Esophagus squamous epithelium (tissue), 5 donors: ENCODE data around the gene CHD8. TPM values are rescaled to one million over a fixed set of nuclear protein-coding genes. Genes with fewer than 3 reads are reported as not detected.
A peak's percentile ranks its signal among the peaks of the same experiment; 100 is the strongest.

Experiments used
- DNase-seq: peaks from one replicate; lab custom pipeline; 2025; lab: John Stamatoyannopoulos, UW
- H3K27ac ChIP-seq, 4 donors: fragments of 200-600 bp; sonication (generic); one replicate each; pipeline ENCODE4 v1.5.1; 2016 to 2019; ENCODE audit warnings: mild to moderate bottlenecking in 1 of 4
- H3K27me3 ChIP-seq, 4 donors: fragments of 200-600 bp; sonication (generic); 1 replicate in 3 of 4; 2 replicates in 1 of 4; pipeline versions ENCODE4 v1.5.1 to v1.6.0; 2017 to 2021; ENCODE audit warnings: antibody characterized with exemption in 1 of 4
- H3K36me3 ChIP-seq, 3 donors: fragments of 200-600 bp; sonication (generic); one replicate each; pipeline ENCODE4 v1.5.1; 2016 to 2019
- H3K4me1 ChIP-seq, 3 donors: fragments of 200-600 bp; sonication (generic); one replicate each; pipeline ENCODE4 v1.5.1; 2017 to 2019
- H3K4me3 ChIP-seq, 4 donors: fragments of 200-600 bp; sonication (generic); 1 replicate in 3 of 4; 2 replicates in 1 of 4; pipeline ENCODE4 v1.5.1; 2016 to 2019; ENCODE audit warnings: mild to moderate bottlenecking in 2 of 4, moderate library complexity in 1 of 4
- H3K9me3 ChIP-seq, 3 donors: fragments of 200-600 bp; sonication (generic); one replicate each; pipeline ENCODE4 v1.5.1; 2016 to 2019
- POLR2A ChIP-seq, 4 donors: fragments of 450-650 bp; IDR thresholded peaks; one replicate each; pipeline ENCODE4 v1.6.1; 2017; ENCODE audit warnings: antibody characterized with exemption in 4 of 4, mild to moderate bottlenecking in 4 of 4, moderate library complexity in 3 of 4
- WGBS, 2 donors: methylation state at CpG; one replicate each; pipeline ENCODE4 v1.1.5; 2018; 5-methylcytosine and 5-hydroxymethylcytosine counted together
- intact Hi-C: fragments of 100-400 bp; cut with DNase I; formaldehyde crosslinking; loops from one replicate; pipeline ENCODE4 v1.15.0; 2022
- total RNA-seq, 4 donors: library from RNA; depleted of rRNA; stranded (reverse); fragments of >200 nt; gene quantifications; one replicate each; pipeline ENCODE4 v1.1.0, GENCODE V29; 2016
- TF ChIP-seq, protein P1 (sequence below), 6 experiments: fragments of 450-650 bp in 4 of 6; fragments of 200-600 bp in 2 of 6; sonication (generic) in 2 of 6; IDR thresholded peaks; one replicate each; pipeline ENCODE4 v1.5.1; 2016 to 2019; ENCODE audit warnings: antibody characterized with exemption in 6 of 6, mild to moderate bottlenecking in 4 of 6, moderate library complexity in 4 of 6
- donor health status: DM: yes; HTN: yes; CAD: no.

Gene CHD8
- total RNA-seq, 4 donors from 2014 or later, result 43.8 to 51.9 (median 47.6) TPM

DNA sequence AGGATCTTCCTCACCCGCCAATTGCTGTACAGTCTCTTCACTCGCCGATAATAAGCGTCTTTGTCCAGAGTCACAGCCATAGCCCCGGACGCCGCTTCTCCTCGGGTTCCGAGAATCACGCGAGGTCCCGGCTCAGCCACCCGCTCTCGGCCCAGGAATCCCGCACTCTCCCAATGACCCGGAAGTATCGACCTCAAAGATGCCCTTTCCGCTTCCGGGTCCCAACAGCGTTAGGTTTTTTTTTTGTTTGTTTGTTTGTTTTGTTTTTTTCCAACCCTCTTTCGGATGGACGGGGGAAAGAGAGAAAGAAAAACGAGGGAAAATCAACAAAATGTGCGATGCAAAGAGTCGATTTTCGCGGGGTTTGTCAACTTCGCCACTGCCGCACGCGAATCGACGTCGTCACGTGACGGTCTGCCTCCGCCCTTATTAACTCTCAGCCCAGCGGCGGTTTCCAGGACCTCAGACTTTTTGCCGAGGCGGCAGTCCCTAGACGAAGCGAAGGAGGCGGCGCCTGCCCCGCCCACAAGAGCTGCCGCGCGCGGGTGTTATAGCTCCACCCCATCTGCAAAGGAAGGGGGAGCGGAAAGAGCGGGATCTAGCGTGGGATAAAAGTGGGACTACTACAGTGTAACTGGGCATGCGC, 72.0 kb downstream of the CHD8 start, which contains the start of gene SUPT16H:
SUPT16H (minus strand) TSS at position 172 of the 646 bp plus-strand sequence; CDS start at position 80, 92 bp downstream.
- peaks cover 4 to 39% (median 13%) of the 10 kb centered on the region in 3 donors for H3K36me3 ChIP-seq
- no peaks in the 10 kb centered on the region for H3K9me3 ChIP-seq
- H3K4me3 ChIP-seq, result peak within 1 kb of the TSS; percentile 56 to 93 (median 82)
- peak within 1 kb of the TSS; percentile 80 to 93 (median 90) for H3K27ac ChIP-seq
- TF ChIP-seq POLR2A (IDR thresholded peaks at IDR 0.05), result peak in 2 of 4 donors; percentile 53 to 66
- TF ChIP-seq, protein P1, sequence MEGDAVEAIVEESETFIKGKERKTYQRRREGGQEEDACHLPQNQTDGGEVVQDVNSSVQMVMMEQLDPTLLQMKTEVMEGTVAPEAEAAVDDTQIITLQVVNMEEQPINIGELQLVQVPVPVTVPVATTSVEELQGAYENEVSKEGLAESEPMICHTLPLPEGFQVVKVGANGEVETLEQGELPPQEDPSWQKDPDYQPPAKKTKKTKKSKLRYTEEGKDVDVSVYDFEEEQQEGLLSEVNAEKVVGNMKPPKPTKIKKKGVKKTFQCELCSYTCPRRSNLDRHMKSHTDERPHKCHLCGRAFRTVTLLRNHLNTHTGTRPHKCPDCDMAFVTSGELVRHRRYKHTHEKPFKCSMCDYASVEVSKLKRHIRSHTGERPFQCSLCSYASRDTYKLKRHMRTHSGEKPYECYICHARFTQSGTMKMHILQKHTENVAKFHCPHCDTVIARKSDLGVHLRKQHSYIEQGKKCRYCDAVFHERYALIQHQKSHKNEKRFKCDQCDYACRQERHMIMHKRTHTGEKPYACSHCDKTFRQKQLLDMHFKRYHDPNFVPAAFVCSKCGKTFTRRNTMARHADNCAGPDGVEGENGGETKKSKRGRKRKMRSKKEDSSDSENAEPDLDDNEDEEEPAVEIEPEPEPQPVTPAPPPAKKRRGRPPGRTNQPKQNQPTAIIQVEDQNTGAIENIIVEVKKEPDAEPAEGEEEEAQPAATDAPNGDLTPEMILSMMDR (IDR thresholded peaks at IDR 0.05), result peak in 1 of 6 experiments; percentile 23
- 0% methylated on average over 45 to 46 of the region's 54 CpGs for WGBS, 2 donors
- peaks cover 5 to 36% (median 16%) of the 10 kb centered on the region in 3 donors for H3K4me1 ChIP-seq
- intact Hi-C loops, result loop anchor here (10.0 kb wide), 1 partner anchor 129 kb away; no protein-coding TSS in a partner anchor
- DNase-seq, result peak; percentile 87
- no peaks in the 10 kb centered on the region for H3K27me3 ChIP-seq

DNA sequence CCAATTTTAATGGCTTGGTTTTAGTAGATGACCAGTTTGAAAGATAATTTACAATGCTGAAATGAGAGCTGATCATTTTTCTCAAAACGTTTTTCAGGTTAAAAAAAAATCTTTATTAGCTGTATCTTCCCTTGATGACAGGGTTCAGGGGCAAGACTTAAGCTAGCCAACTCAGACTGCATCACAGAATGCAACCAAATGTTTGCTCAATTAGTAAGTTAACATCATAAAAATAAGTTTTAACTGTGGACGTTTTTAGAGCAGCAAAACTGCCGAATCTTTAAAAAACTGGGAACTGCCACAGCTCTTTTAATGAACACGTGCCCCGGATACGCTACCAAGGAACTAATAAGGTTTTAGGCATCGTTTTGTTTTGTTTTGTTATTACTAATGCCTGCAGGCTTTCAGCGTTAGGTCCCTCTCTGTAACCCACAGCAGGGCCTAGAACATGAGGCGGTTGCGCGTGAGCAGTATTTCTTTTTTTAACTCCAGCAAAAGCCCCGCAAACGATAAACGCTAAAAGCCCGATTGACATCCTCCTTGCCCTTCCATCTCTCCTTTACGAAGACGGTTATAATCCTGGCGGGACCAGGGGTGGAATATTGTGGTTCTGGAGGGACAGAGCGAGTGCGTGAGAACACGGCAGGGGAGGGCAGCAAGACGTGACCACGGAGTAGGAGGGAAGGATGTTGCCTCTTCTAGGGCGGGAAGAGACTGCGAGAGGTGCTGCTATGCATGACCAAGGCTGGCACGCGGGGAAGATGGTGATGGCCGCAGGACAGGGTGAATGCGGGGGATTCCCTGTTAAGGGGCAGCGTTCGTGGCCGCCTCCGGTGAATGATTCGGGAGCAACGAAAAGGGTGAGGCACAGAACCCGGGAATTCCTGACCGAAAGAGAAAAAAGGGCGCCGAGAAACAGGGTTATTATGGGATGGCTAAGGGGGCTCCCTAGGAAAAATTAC, 72.8 kb downstream of the CHD8 start:
- DNase-seq, result peak; percentile 7

DNA sequence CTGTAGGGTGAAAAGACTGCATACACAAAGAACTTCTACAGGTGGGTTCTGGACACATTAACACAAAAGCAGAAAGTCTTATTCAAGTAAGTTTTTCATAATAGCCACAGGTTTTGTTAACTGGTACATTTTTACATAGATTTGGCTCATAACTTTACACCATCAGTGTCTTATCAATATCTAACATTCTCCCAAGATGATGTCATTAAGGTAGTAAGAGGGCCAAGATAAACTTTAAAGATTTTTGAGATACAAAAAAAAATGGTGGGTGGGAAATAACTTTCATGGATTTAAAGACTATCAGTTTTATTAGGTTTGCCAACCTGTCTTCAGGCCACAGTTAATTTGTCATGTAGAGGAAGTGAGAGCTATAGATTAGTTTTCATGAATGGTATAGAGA, 73.8 kb downstream of the CHD8 start:
- Histone ChIP-seq H3K4me3 (peak overlapping the region in 1 of 4 donors; percentile 88), H3K9me3 (no peaks in the 10 kb centered on the region), H3K27ac (no peak overlapping the region), H3K27me3 (no peaks in the 10 kb centered on the region), H3K36me3 (peaks cover 4 to 27% (median 6%) of the 10 kb centered on the region in 3 donors), H3K4me1 (peaks cover 5 to 36% (median 16%) of the 10 kb centered on the region in 3 donors)
- intact Hi-C loops, result loop anchor here (10.0 kb wide), 1 partner anchor 127 kb away; no protein-coding TSS in a partner anchor
- TF ChIP-seq POLR2A (IDR thresholded peaks at IDR 0.05), result no peak
- TF ChIP-seq, protein P1 (IDR thresholded peaks at IDR 0.05), result no peak
- DNase-seq, result no peak

More for the DNA sequence above, 72.8 kb downstream of the CHD8 start:
- Histone ChIP-seq H3K27me3 (no peaks in the 10 kb centered on the region), H3K4me3 (peak overlapping the region; percentile 56 to 93 (median 82)), H3K27ac (peak overlapping the region; percentile 80 to 93 (median 90)), H3K9me3 (no peaks in the 10 kb centered on the region), H3K36me3 (peaks cover 4 to 31% (median 8%) of the 10 kb centered on the region in 3 donors), H3K4me1 (peaks cover 5 to 36% (median 16%) of the 10 kb centered on the region in 3 donors)
- intact Hi-C loops, result loop anchor here (10.0 kb wide), 1 partner anchor 128 kb away; no protein-coding TSS in a partner anchor
- no peak for TF ChIP-seq POLR2A (IDR thresholded peaks at IDR 0.05)
- TF ChIP-seq, protein P1 (IDR thresholded peaks at IDR 0.05), result no peak
- 0 to 1% methylated on average over 34 to 39 of the region's 39 CpGs for WGBS, 2 donors

DNA sequence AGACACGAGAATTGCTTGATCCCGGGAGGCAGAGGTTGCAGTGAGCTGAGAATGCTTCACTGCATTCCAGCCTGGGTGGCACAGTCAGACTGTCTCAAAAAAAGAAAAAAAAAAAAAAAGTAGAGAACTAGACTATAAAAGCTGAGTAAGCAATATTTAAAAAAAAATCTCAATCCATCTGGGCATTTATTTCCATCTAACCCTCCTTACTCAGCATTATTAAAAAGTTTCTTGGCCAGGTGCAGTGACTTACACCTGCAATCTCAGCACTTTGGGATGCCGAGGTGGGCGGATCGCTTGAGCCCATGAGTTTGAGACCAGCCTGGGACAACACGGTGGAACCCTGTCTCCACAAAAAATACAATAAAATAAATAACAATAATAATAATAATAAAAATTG, 76.6 kb downstream of the CHD8 start:
- peaks cover 5 to 29% (median 12%) of the 10 kb centered on the region in 3 donors for H3K4me1 ChIP-seq
- TF ChIP-seq POLR2A (IDR thresholded peaks at IDR 0.05), result no peak
- TF ChIP-seq, protein P1 (IDR thresholded peaks at IDR 0.05), result no peak
- no peak overlapping the region for H3K4me3 ChIP-seq
- intact Hi-C loops, result no loop called here
- H3K27ac ChIP-seq, result no peak overlapping the region
- no peak for DNase-seq
- no peaks in the 10 kb centered on the region for H3K27me3 ChIP-seq
- H3K9me3 ChIP-seq, result no peaks in the 10 kb centered on the region
- 85% methylated on average over 6 of the region's 6 CpGs for WGBS, 2 donors
- peaks cover 0 to 8% (median 0%) of the 10 kb centered on the region in 3 donors for H3K36me3 ChIP-seq
